Smooth muscle cell of the brain vasculature (primary cell): ENCODE results near the gene RPL36.
A peak's percentile ranks its signal among the peaks of the same experiment; 100 is the strongest.
"Not testable (repeated sequence)": the region's sequence is repeated elsewhere in the genome, so short reads cannot be mapped to it uniquely, and the experiment has no call there.

Source experiments
- DNase-seq: peaks from one replicate; pipeline ENCODE4 v3.0.0-alpha.2; 2012; ENCODE audit warnings: low read depth, low spot score

The RPL36 gene

GRCh38 chr19:5706876-5707573 lies 16.9 kb downstream of the RPL36 start:
- no peak for DNase-seq

DNA sequence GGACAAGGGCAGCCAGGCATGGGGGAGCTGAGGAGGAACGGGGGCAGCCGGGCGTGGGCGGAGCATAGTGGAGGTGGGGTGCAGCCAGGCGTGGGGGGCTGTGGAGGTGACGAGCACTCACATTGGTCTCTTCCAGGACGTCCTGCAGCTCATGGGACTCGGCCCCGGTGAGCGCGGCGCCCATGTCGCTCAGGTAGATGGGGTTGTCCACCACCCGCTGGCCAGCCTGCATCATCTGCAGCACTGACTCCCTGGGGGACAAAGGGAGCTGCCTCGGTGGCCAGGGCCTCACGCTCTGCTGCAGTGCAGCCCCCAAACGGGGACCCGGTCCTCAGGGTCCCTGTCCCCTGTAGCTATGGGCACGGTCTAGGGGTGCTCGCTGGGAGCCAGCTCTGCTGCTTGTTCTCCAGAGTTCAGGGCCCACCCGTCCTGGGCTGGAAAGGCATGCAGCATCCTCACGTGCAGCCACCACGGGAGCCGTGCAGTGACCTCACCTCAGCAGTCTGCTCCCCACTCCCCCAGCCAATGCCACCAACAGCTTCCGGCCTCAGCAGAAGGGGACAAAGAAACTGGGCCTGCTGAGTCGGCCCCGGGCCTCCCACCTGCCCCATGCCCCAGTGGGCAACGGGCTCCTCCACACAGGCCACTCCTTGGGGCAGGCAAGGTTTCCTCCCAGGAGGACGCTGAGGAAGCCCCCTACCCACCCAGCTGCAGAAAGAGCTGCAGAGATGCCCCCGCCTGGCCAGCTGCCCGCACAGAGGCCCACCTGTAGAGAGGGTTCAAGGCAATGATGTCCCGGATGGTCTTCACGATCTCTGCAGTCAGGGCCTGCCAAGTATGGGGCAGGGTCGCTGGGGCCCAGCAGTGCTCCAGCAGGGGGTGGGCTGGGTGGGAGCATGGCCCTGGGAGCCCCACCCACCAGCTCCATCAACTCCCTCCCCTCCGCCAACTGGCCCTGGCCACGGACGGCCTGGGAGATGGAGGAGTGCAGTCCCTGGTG lies 17.8 kb downstream of the RPL36 start:
- DNase-seq = no peak

- no peak for DNase-seq
Measured at GRCh38 chr19:5711025-5711424, 20.9 kb downstream of the RPL36 start.

- no peak for DNase-seq
Measured at GRCh38 chr19:5711713-5712161, 21.6 kb downstream of the RPL36 start.

- DNase-seq = no peak
Measured at GRCh38 chr19:5713228-5713627, 23.1 kb downstream of the RPL36 start.

DNA sequence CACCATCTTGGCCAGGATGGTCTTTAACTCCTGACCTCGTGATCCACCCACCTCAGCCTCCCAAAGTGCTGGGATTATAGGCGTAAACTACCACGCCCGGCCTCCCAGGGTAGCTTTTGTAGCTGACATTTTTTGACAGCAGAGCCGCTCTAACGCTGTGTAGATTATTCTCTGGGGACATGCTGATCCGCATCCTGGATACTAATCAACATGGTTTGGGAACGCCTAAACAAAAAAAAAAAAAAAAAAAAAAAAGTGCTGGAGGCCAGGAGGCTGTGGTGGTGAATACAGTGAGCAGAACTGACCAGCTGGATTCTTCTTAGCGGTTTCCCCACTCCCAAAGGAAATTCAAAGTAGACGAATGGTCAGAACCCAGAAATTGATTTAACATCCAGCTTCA lies 24.7 kb downstream of the RPL36 start:
- no peak for DNase-seq

DNA sequence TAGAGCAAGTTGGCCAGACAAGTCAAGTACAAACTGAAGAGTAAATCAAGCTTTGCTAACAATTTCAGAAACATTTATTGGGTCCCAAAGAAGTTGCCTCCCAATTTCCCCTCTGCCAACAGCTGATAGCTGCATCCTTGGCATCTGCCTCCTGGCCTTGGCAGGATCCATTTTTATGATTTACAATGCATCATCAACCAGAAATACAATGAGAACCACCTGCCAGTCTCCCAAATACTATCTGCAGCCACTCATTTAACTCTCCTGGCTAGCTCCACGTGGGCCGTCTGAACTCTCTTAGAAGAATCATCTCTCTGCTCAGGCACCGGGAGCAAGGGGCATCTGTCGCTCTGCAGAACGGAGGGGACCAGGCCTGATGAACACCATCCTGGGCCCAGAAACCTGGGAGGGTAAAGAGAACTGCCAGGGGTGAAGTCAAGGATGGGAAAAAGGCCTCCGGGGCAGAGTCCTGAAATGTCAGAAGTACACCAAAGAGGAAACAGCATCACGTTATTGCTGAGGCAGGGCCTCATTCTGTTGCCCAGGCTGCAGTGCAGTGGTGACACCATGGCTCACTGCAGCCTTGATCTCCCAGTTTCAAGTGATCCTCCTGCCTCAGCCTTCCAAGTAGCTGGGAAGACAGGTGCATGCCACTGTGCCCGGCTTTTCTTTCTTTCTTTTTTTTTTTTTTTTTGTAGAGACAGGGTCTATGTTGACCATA lies 27.3 kb downstream of the RPL36 start:
- DNase-seq = no peak

GRCh38 chr19:5718037-5718578 lies 28.0 kb downstream of the RPL36 start:
- DNase-seq = no peak

DNA sequence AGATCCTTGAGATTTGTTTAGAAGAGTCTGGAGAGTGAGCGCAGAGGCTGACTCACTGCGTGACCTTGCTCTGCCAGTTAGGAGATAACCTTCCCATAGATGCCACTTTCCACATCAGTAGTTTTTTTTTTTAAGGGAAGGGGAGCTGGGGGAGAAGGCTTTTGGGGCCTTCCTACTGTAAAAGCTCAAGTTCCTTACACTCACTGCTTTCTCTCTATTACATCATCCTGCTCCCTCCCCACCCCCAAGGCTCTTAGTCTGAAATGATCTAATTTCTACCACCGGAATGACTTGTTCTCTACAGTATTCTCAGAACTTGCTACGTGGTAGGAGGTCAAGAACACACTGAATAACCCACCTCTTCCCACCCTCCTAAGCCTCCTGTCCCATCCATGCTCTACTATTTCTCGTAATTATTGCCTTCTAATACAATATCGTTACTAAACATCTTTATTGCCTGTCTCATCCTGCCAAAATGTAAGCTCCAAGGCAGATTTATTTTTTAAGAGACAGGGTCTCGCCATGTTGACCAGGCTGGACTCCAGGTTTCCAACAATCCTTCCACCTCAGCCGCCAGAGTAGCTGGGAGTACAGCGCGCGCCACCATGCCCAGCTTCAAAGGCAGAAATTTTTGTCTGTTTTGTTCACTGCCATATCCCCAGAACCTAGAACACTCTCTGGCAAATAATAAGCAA lies 28.6 kb downstream of the RPL36 start:
- no peak for DNase-seq

DNA sequence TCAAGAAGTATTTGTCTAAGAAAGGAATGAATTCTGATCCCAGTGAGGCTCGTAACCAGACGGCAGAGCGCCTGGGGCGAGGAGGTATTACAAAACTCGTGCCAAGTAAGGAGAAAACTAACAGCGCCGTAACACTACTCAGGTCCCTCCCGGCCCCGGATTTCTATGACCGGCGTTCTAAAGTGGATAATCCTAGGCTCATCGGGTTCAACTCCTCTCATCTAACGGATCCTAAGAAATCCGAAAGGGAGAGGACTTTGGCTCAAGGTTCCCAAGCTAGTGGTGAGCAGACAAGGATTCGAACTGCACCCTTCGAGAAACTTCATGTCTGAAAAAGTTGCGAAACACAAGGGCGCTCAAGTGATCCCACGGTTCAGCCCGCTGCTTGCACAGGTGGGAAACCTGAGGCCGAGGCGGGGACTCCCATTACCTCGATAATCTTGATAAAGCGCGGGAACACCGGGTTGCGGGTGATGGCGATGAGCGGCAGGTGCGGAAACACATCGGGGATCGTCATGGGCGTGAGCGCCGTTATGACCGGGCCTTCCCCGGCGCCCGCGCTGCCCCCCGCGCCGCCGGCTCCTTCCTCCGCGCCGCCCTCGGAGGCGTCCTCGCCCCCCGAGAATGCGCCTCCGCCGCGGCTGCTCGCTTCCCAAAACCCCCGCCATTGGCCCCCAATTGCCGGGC lies 29.3 kb downstream of the RPL36 start:
- no peak for DNase-seq

- peak; percentile 98 for DNase-seq
Measured at GRCh38 chr19:5719961-5720790, 30.1 kb downstream of the RPL36 start, which contains the start of the genes CATSPERD and LONP1. Gene CATSPERD, plus strand, starts transcription at chr19:5720637. Its CDS starts 101 bp downstream, at chr19:5720738. Gene LONP1, minus strand, starts transcription at chr19:5720146. Its CDS starts 14 bp downstream, at chr19:5720132.

DNA sequence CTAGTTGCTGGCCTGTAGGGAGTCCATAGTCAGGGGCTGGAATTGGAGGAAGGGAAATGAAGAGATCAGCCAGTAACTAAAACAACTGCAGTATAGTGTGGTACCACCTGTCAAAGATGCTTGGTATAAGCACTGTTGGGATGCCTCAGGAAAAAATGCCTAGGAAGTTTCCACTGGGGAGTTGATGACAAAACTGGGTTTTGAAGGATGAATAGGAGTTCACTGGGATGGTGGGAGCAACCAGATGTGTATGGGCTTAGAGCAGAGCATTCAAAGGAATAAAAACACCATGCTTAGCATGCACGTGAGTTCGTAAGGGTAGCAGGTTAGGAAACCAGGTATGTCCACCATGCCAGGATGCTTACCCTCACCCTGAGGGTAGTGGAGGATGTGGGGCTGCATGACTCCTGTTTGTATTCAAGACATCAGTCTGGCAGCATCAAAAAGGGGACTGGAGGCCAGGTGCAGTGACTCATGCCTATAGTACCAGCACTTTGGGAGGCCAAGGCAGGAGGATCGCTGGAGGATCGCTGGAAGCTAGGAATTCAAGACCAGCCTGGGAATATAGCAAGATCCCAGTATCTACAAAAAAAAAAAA lies 37.5 kb downstream of the RPL36 start:
- no peak for DNase-seq

- not testable (repeated sequence) for DNase-seq
Measured at GRCh38 chr19:5733172-5733571, 43.1 kb downstream of the RPL36 start.

- DNase-seq = no peak
Measured at GRCh38 chr19:5738423-5738822, 48.3 kb downstream of the RPL36 start.
